HepG2 (cell line): ENCODE results near the gene METRN. TPM values are rescaled to one million over a fixed set of nuclear protein-coding genes. Genes with fewer than 3 reads are reported as not detected.
A peak's percentile ranks its signal among the peaks of the same experiment; 100 is the strongest.

Source experiments
- CSRNP1 ChIP-seq: sonication (generic); formaldehyde crosslinking; IDR thresholded peaks from 2 replicates; pipeline ENCODE4 v1.8.1; 2023; ENCODE audit warnings: mild to moderate bottlenecking, missing genetic modification reagents
- DNMT1 ChIP-seq: sonication (generic); formaldehyde crosslinking; IDR thresholded peaks from 2 replicates; pipeline ENCODE4 v1.5.1; 2020; ENCODE audit warnings: mild to moderate bottlenecking, missing genetic modification reagents
- ELF1 ChIP-seq: sonication (generic); formaldehyde crosslinking; IDR thresholded peaks from 2 replicates; pipeline ENCODE4 v1.4.0; 2020; ENCODE audit warnings: missing genetic modification reagents
- FOSL1 ChIP-seq: sonication (generic); formaldehyde crosslinking; IDR thresholded peaks from 2 replicates; pipeline ENCODE4 v1.9.0; 2021; ENCODE audit warnings: missing genetic modification reagents, borderline replicate concordance
- FOXA3 ChIP-seq: IDR thresholded peaks from 2 replicates; pipeline ENCODE4 v1.6.1; 2016; ENCODE audit warnings: missing genetic modification reagents, missing compliant biosample characterization
- GABPB1 ChIP-seq: IDR thresholded peaks from 2 replicates; pipeline ENCODE4 v1.6.1; 2016; ENCODE audit warnings: mild to moderate bottlenecking, missing genetic modification reagents, moderate library complexity, missing compliant biosample characterization
- GFI1 ChIP-seq: sonication (generic); formaldehyde crosslinking; IDR thresholded peaks from 2 replicates; pipeline ENCODE4 v1.5.0; 2020; ENCODE audit warnings: missing genetic modification reagents, mild to moderate bottlenecking, borderline replicate concordance
- HOXA9 ChIP-seq: sonication (generic); formaldehyde crosslinking; IDR thresholded peaks from 2 replicates; pipeline ENCODE4 v1.8.1; 2022; ENCODE audit warnings: missing genetic modification reagents, mild to moderate bottlenecking, moderate library complexity, borderline replicate concordance
- MIER2 ChIP-seq: IDR thresholded peaks from 2 replicates; pipeline ENCODE4 v1.6.1; 2016; ENCODE audit warnings: missing biosample characterization, missing genetic modification reagents
- NONO ChIP-seq, 2 experiments: fragments of 450-650 bp in 1 of 2; sonication (generic) in 1 of 2; formaldehyde crosslinking in 1 of 2; IDR thresholded peaks in 1 of 2; conservative IDR thresholded peaks in 1 of 2; 2 replicates each; pipeline versions ENCODE4 v1.6.1 to v1.8.0; 2017 to 2022; ENCODE audit warnings: mild to moderate bottlenecking in 1 of 2, missing genetic modification reagents in 1 of 2, moderate library complexity in 1 of 2
- NPAS2 ChIP-seq: sonication (generic); formaldehyde crosslinking; IDR thresholded peaks from 2 replicates; pipeline ENCODE4 v1.8.0; 2022; ENCODE audit warnings: mild to moderate bottlenecking, missing genetic modification reagents, borderline replicate concordance
- NR2F6 ChIP-seq, 2 experiments: IDR thresholded peaks; 2 replicates each; pipeline ENCODE4 v1.6.1; 2016; ENCODE audit warnings: antibody characterized with exemption in 1 of 2, mild to moderate bottlenecking in 1 of 2
- RARG ChIP-seq: sonication (generic); formaldehyde crosslinking; IDR thresholded peaks from 2 replicates; pipeline ENCODE4 v1.4.0; 2020; ENCODE audit warnings: low read depth, mild to moderate bottlenecking, missing genetic modification reagents
- RXRB ChIP-seq: IDR thresholded peaks from 2 replicates; pipeline ENCODE4 v1.6.1; 2016; ENCODE audit warnings: borderline replicate concordance, missing genetic modification reagents, missing compliant biosample characterization
- SATB2 ChIP-seq: sonication (generic); formaldehyde crosslinking; IDR thresholded peaks from 2 replicates; pipeline ENCODE4 v1.5.0; 2020; ENCODE audit warnings: missing genetic modification reagents
- SUZ12 ChIP-seq: fragments of 150-350 bp; IDR thresholded peaks from 2 replicates; pipeline ENCODE4 v1.6.1; 2014; ENCODE audit warnings: low read depth, low read length
- TOPORS ChIP-seq: sonication (generic); formaldehyde crosslinking; IDR thresholded peaks from 2 replicates; pipeline ENCODE4 v1.8.0; 2023; ENCODE audit warnings: mild to moderate bottlenecking, missing genetic modification reagents
- ZNF142 ChIP-seq: sonication (generic); formaldehyde crosslinking; IDR thresholded peaks from 2 replicates; pipeline ENCODE4 v1.4.0; 2020; ENCODE audit warnings: missing genetic modification reagents
- ZNF367 ChIP-seq: sonication (generic); formaldehyde crosslinking; IDR thresholded peaks from 2 replicates; pipeline ENCODE4 v1.4.0; 2020; ENCODE audit warnings: missing genetic modification reagents, borderline replicate concordance
- ZNF777 ChIP-seq: sonication (generic); formaldehyde crosslinking; IDR thresholded peaks from 2 replicates; pipeline ENCODE4 v1.4.0; 2020; ENCODE audit warnings: missing genetic modification reagents
- ZNF792 ChIP-seq: IDR thresholded peaks from 2 replicates; pipeline ENCODE4 v1.6.1; 2016
- ZNF841 ChIP-seq: sonication (generic); formaldehyde crosslinking; IDR thresholded peaks from 2 replicates; pipeline ENCODE4 v1.8.1; 2023; ENCODE audit warnings: missing genetic modification reagents, borderline replicate concordance
- ZNF879 ChIP-seq: sonication (generic); formaldehyde crosslinking; IDR thresholded peaks from 2 replicates; pipeline ENCODE4 v1.8.1; 2023; ENCODE audit warnings: missing genetic modification reagents
- polyA plus RNA-seq, 8 experiments: library from polyadenylated mRNA; depleted of rRNA in 3 of 8; stranded (reverse) in 7 of 8; unstranded in 1 of 8; fragments of >200 nt; fragmentation: Illumina TruSeq in 4 of 8; extraction: Trizol in 4 of 8; gene quantifications; 2 replicates each; pipeline versions ENCODE4 v1.2.1 to v1.2.3, GENCODE V29; 2011 to 2016; ENCODE audit warnings: low read depth in 4 of 8, missing spikeins in 1 of 8, mixed read lengths in 1 of 8; ENCODE audit not compliant: insufficient read depth in 1 of 8
- total RNA-seq, 5 experiments: library from RNA; depleted of rRNA; stranded (reverse); fragments of >200 nt; fragmentation: Illumina TruSeq; extraction: Trizol; gene quantifications; 2 replicates each; pipeline ENCODE4 v1.2.3, GENCODE V29; 2016; ENCODE audit warnings: low read depth in 1 of 5

Gene METRN
- total and polyA plus RNA-seq, 2 of the 13 experiments (the other 11 are each of a cell fraction or from before 2014, with no cell fraction given) = 25.5 to 46.1 TPM

- TF ChIP-seq ZNF142 (CRISPR knock-in tag) (peak; percentile 86; the same call in 1 of the 2 replicates), RARG (CRISPR knock-in tag) (peak; percentile 64; the same call in 1 of the 2 replicates), NR2F6 (IDR thresholded peaks at IDR 0.05) (no peak), NR2F6 (CRISPR knock-in tag; IDR thresholded peaks at IDR 0.05) (no peak), GFI1 (CRISPR knock-in tag) (no peak), MIER2 (CRISPR knock-in tag) (peak; percentile 91), TOPORS (CRISPR knock-in tag) (0 out of 2 replicates have a peak, but pooled peaks have one; percentile 64), DNMT1 (CRISPR knock-in tag) (no peak), GABPB1 (CRISPR knock-in tag) (peak; percentile 60; the same call in 1 of the 2 replicates), NONO (IDR thresholded peaks at IDR 0.05) (no peak), NONO (CRISPR knock-in tag; conservative IDR thresholded peaks at IDR 0.05) (no peak), CSRNP1 (no peak), FOXA3 (CRISPR knock-in tag) (no peak), ZNF367 (CRISPR knock-in tag) (peak; percentile 89; the same call in 1 of the 2 replicates), HOXA9 (CRISPR knock-in tag) (peak; percentile 54; the same call in 1 of the 2 replicates), SUZ12 (no peak), ZNF879 (CRISPR knock-in tag) (no peak), ELF1 (CRISPR knock-in tag) (no peak), SATB2 (CRISPR knock-in tag) (peak; percentile 80; the same call in 1 of the 2 replicates), FOSL1 (CRISPR knock-in tag) (0 out of 2 replicates have a peak, but pooled peaks have one; percentile 10), RXRB (no peak), ZNF777 (CRISPR knock-in tag) (peak; percentile 66), NPAS2 (CRISPR knock-in tag) (no peak), ZNF841 (CRISPR knock-in tag) (peak; percentile 88; the same call in 1 of the 2 replicates), ZNF792 (CRISPR knock-in tag) (0 out of 2 replicates have a peak, but pooled peaks have one; percentile 59)
These were observed 14.0 kb upstream of the METRN start (continued) for GRCh38 chr16:700684-701584.
